ENCODE results near the gene KLF6.

GRCh38 chr10:3729397-3729976 is 55.5 kb downstream of the KLF6 start:
- TF ChIP-seq CTCF (IDR thresholded peaks at IDR 0.05; ENCODE audit: poor library complexity) (no peak), EZH2 (IDR thresholded peaks at IDR 0.05; ENCODE audit: borderline replicate concordance) (no peak)
